GM19239 (cell line): ENCODE data around the gene ATP11A.

ENCODE experiments used
- DNase-seq: peaks from one replicate; pipeline ENCODE4 v3.0.0; 2011; ENCODE audit warnings: low spot score; ENCODE audit not compliant: insufficient read length
- FAIRE-seq: peaks from 2 replicates; lab custom pipeline; 2011; peaks lifted over from hg19 to GRCh38; lab: Jason Lieb, UNC

Gene ATP11A

GRCh38 chr13:112755331-112755730 lies 65.5 kb downstream of the ATP11A start:
- no peak for FAIRE-seq

GRCh38 chr13:112756081-112756480 lies 66.2 kb downstream of the ATP11A start:
- FAIRE-seq (no peak), DNase-seq (no peak)

More at GRCh38 chr13:112755331-112755730, 65.5 kb downstream of the ATP11A start:
- no peak for DNase-seq

GRCh38 chr13:112756511-112756966 lies 66.7 kb downstream of the ATP11A start:
- FAIRE-seq (no peak), DNase-seq (no peak)

- no peak for FAIRE-seq
- DNase-seq: no peak
These were observed 67.3 kb downstream of the ATP11A start for GRCh38 chr13:112756967-112757758.

- no peak for DNase-seq
- FAIRE-seq: no peak
These were observed 67.9 kb downstream of the ATP11A start for GRCh38 chr13:112757759-112758086.

GRCh38 chr13:112759053-112759452 lies 69.2 kb downstream of the ATP11A start:
- no peak for DNase-seq
- FAIRE-seq: no peak

- DNase-seq (no peak), FAIRE-seq (no peak)
These were observed 70.0 kb downstream of the ATP11A start for GRCh38 chr13:112759827-112760226.

- FAIRE-seq: no peak
- no peak for DNase-seq
These were observed 70.6 kb downstream of the ATP11A start for GRCh38 chr13:112760435-112760834.

- DNase-seq: no peak
- FAIRE-seq: no peak
These were observed 71.1 kb downstream of the ATP11A start for GRCh38 chr13:112760931-112761330.

- no peak for DNase-seq
- no peak for FAIRE-seq
These were observed 72.2 kb downstream of the ATP11A start for GRCh38 chr13:112761701-112762689.

GRCh38 chr13:112762690-112763080 lies 72.8 kb downstream of the ATP11A start:
- FAIRE-seq (no peak), DNase-seq (no peak)

GRCh38 chr13:112764028-112764427 lies 74.2 kb downstream of the ATP11A start:
- no peak for DNase-seq

GRCh38 chr13:112764864-112765561 lies 75.2 kb downstream of the ATP11A start:
- FAIRE-seq: no peak

More at GRCh38 chr13:112764028-112764427, 74.2 kb downstream of the ATP11A start:
- FAIRE-seq: no peak

GRCh38 chr13:112765731-112766130 lies 75.9 kb downstream of the ATP11A start:
- DNase-seq (no peak), FAIRE-seq (no peak)

More at GRCh38 chr13:112764864-112765561, 75.2 kb downstream of the ATP11A start:
- no peak for DNase-seq

GRCh38 chr13:112766336-112766735 lies 76.5 kb downstream of the ATP11A start:
- no peak for FAIRE-seq
- DNase-seq: no peak

- DNase-seq (peak; percentile 61), FAIRE-seq (peak; percentile 59)
These were observed 78.0 kb downstream of the ATP11A start for GRCh38 chr13:112767506-112768471.

GRCh38 chr13:112768795-112769481 lies 79.1 kb downstream of the ATP11A start:
- DNase-seq: peak; percentile 46
- FAIRE-seq: peak; percentile 47

- FAIRE-seq (no peak), DNase-seq (no peak)
These were observed 79.8 kb downstream of the ATP11A start for GRCh38 chr13:112769615-112770014.

- DNase-seq (no peak), FAIRE-seq (no peak)
These were observed 80.7 kb downstream of the ATP11A start for GRCh38 chr13:112770504-112770903.
